Measurements from ENCODE around the gene RAB6B. TPM values are rescaled to one million over a fixed set of nuclear protein-coding genes. Genes with fewer than 3 reads are reported as not detected.

RAB6B gene
- total RNA-seq, 1 donor = 0.72 TPM

GRCh38 chr3:133862161-133862560 is 33.5 kb downstream of the RAB6B start:
- no peak overlapping the region for H3K27ac ChIP-seq (ENCODE audit: low read depth, low read length)
- TF ChIP-seq CTCF (IDR thresholded peaks at IDR 0.05; ENCODE audit: extremely low read depth, low read depth, low read length) = no peak
- H3K4me2 ChIP-seq (ENCODE audit: insufficient read depth, low read length) = no peak overlapping the region
- H3K4me1 ChIP-seq (ENCODE audit: insufficient read depth, low read length) = no peaks in the 10 kb centered on the region
- peaks cover 7% of the 10 kb centered on the region for H3K27me3 ChIP-seq (ENCODE audit: insufficient read depth, low read length)
- no peak overlapping the region for H3K4me3 ChIP-seq (ENCODE audit: insufficient read depth, low read length)
- H3K36me3 ChIP-seq (ENCODE audit: insufficient read depth, low read length) = no peaks in the 10 kb centered on the region
- H4K20me1 ChIP-seq (ENCODE audit: insufficient read depth, low read length) = no peaks in the 10 kb centered on the region
- H3K9me3 ChIP-seq (ENCODE audit: low read depth, low read length) = no peaks in the 10 kb centered on the region
- no peak for DNase-seq (ENCODE audit: insufficient read length, low spot score, missing footprints)
- H3K79me2 ChIP-seq (ENCODE audit: insufficient read depth, low read length) = no peaks in the 10 kb centered on the region
- H2AFZ ChIP-seq (ENCODE audit: low read length) = no peak overlapping the region

- Histone ChIP-seq H3K9me3 (ENCODE audit: low read depth, low read length) (no peaks in the 10 kb centered on the region), H3K27me3 (ENCODE audit: insufficient read depth, low read length) (no peaks in the 10 kb centered on the region), H3K27ac (ENCODE audit: low read depth, low read length) (no peak overlapping the region), H3K36me3 (ENCODE audit: insufficient read depth, low read length) (no peaks in the 10 kb centered on the region), H3K4me3 (ENCODE audit: insufficient read depth, low read length) (no peak overlapping the region), H2AFZ (ENCODE audit: low read length) (no peak overlapping the region), H3K79me2 (ENCODE audit: insufficient read depth, low read length) (no peaks in the 10 kb centered on the region), H4K20me1 (ENCODE audit: insufficient read depth, low read length) (no peaks in the 10 kb centered on the region), H3K4me1 (ENCODE audit: insufficient read depth, low read length) (peaks cover 11% of the 10 kb centered on the region), H3K4me2 (ENCODE audit: insufficient read depth, low read length) (no peak overlapping the region)
- peak; percentile 39 for DNase-seq (ENCODE audit: insufficient read length, low spot score, missing footprints)
- TF ChIP-seq CTCF (IDR thresholded peaks at IDR 0.05; ENCODE audit: extremely low read depth, low read depth, low read length) = no peak
Observed at GRCh38 chr3:133860519-133860918, 35.2 kb downstream of the RAB6B start.

- no peak overlapping the region for H3K4me2 ChIP-seq (ENCODE audit: insufficient read depth, low read length)
- peaks cover 11% of the 10 kb centered on the region for H3K4me1 ChIP-seq (ENCODE audit: insufficient read depth, low read length)
- no peak for DNase-seq (ENCODE audit: insufficient read length, low spot score, missing footprints)
- no peaks in the 10 kb centered on the region for H3K79me2 ChIP-seq (ENCODE audit: insufficient read depth, low read length)
- no peaks in the 10 kb centered on the region for H3K36me3 ChIP-seq (ENCODE audit: insufficient read depth, low read length)
- H3K9me3 ChIP-seq (ENCODE audit: low read depth, low read length) = no peaks in the 10 kb centered on the region
- no peaks in the 10 kb centered on the region for H4K20me1 ChIP-seq (ENCODE audit: insufficient read depth, low read length)
- H3K4me3 ChIP-seq (ENCODE audit: insufficient read depth, low read length) = no peak overlapping the region
- no peaks in the 10 kb centered on the region for H3K27me3 ChIP-seq (ENCODE audit: insufficient read depth, low read length)
- TF ChIP-seq CTCF (IDR thresholded peaks at IDR 0.05; ENCODE audit: extremely low read depth, low read depth, low read length) = no peak
- H2AFZ ChIP-seq (ENCODE audit: low read length) = no peak overlapping the region
- H3K27ac ChIP-seq (ENCODE audit: low read depth, low read length) = no peak overlapping the region
Observed at GRCh38 chr3:133859381-133860234, 36.1 kb downstream of the RAB6B start.

- DNase-seq (ENCODE audit: insufficient read length, low spot score, missing footprints) = peak; percentile 17
- Histone ChIP-seq H2AFZ (ENCODE audit: low read length) (no peak overlapping the region), H3K27me3 (ENCODE audit: insufficient read depth, low read length) (no peaks in the 10 kb centered on the region), H3K9me3 (ENCODE audit: low read depth, low read length) (no peaks in the 10 kb centered on the region), H3K4me1 (ENCODE audit: insufficient read depth, low read length) (peaks cover 11% of the 10 kb centered on the region), H4K20me1 (ENCODE audit: insufficient read depth, low read length) (no peaks in the 10 kb centered on the region), H3K4me3 (ENCODE audit: insufficient read depth, low read length) (no peak overlapping the region), H3K36me3 (ENCODE audit: insufficient read depth, low read length) (no peaks in the 10 kb centered on the region), H3K79me2 (ENCODE audit: insufficient read depth, low read length) (no peaks in the 10 kb centered on the region), H3K27ac (ENCODE audit: low read depth, low read length) (no peak overlapping the region), H3K4me2 (ENCODE audit: insufficient read depth, low read length) (no peak overlapping the region)
- no peak for TF ChIP-seq CTCF (IDR thresholded peaks at IDR 0.05; ENCODE audit: extremely low read depth, low read depth, low read length)
Observed at GRCh38 chr3:133857767-133858166, 37.9 kb downstream of the RAB6B start.

All from osteoblast (primary cell).